Right cardiac atrium (tissue), 5 donors: ENCODE measurements around the gene PICK1. TPM values are rescaled to one million over a fixed set of nuclear protein-coding genes. Genes with fewer than 3 reads are reported as not detected.
A peak's percentile ranks its signal among the peaks of the same experiment; 100 is the strongest.

Experiments
- ATAC-seq, 2 donors: fragments of 200-7000 bp; cut with Tn5 transposase; one replicate each; pipeline versions ENCODE4 v1.8.0 to v1.9.1; 2020; ENCODE audit warnings: moderate library complexity in 2 of 2, mild to moderate bottlenecking in 1 of 2
- DNase-seq, 3 donors: peaks; one replicate each; pipeline ENCODE4 v3.0.0-alpha.2; 2020
- H3K27ac ChIP-seq: one replicate; pipeline ENCODE4 v1.5.1; 2013; ENCODE audit warnings: mild to moderate bottlenecking, low read length, control low read depth, moderate library complexity
- H3K27me3 ChIP-seq: one replicate; pipeline ENCODE4 v1.6.1; 2013; ENCODE audit not compliant: control insufficient read depth, insufficient read depth
- H3K4me1 ChIP-seq: one replicate; pipeline ENCODE4 v1.6.1; 2013; ENCODE audit warnings: low read length; ENCODE audit not compliant: control insufficient read depth, insufficient read depth
- H3K4me3 ChIP-seq: one replicate; pipeline ENCODE4 v1.5.1; 2013; ENCODE audit warnings: low read length, control low read depth
- H3K9me3 ChIP-seq: one replicate; pipeline ENCODE4 v1.6.1; 2013; ENCODE audit warnings: low read length; ENCODE audit not compliant: control insufficient read depth
- WGBS: extraction: QIAGEN DNeasy Blood & Tissue Kit; methylation state at CpG from one replicate; pipeline ENCODE4 v1.1.7; 2013; 5-methylcytosine and 5-hydroxymethylcytosine counted together
- intact Hi-C, 4 donors: fragments of 100-400 bp; cut with DNase I; formaldehyde crosslinking; loops; one replicate each; pipeline versions ENCODE4 v1.11.0 to v1.14.0; 2022 to 2023
- long read RNA-seq, 4 donors: library from polyadenylated mRNA; unstranded; transcript quantifications; one replicate each; pipeline ENCODE4 v2.0.0, GENCODE V29; 2020 to 2021
- polyA plus RNA-seq: library from polyadenylated mRNA; stranded (reverse); fragments of 200-250 nt; gene quantifications from one replicate; pipeline ENCODE4 v1.2.3, GENCODE V29; 2013
- total RNA-seq, 4 donors: library from RNA; stranded (reverse); fragmentation: NEBNext Ultra II Directional; extraction: Animal tissue kit (Norgen Biotek cat#: 25700); gene quantifications; one replicate each; pipeline ENCODE4 v1.2.1, GENCODE V29; 2021
- donor health status: healthy with polysubstance abuse.
- donor health status: DM: no; HTN: yes; CAD: no.
- donor health status: DM: no; HTN: no; CAD: no.
- donor health status: DM: no; HTN: yes; CAD: no; lungs with severe emphysema.
- donor health status: DM: yes; HTN: yes; CAD: no.

The PICK1 gene
- total RNA-seq (10 to 100 TPM; 23.8 to 26.5 (median 25.0) TPM), polyA plus RNA-seq (31.3 TPM)
- long read RNA-seq, donor 1, transcript PICK1-202 (13 exons, 2,164 nt): minor isoform, 11 of 72 reads
- long read RNA-seq, donor 1, transcript PICK1-201 (13 exons, 2,055 nt): major isoform, 22 of 72 reads
- long read RNA-seq, donor 1, partial matches to known transcripts: 10 of 72 reads
- long read RNA-seq, donor 1, other reads (novel, unspliced or antisense): 28 of 72 reads
- long read RNA-seq, donor 2, transcript PICK1-202 (13 exons, 2,164 nt): major isoform, 8 of 44 reads
- long read RNA-seq, donor 2, transcript PICK1-201 (13 exons, 2,055 nt): major isoform, 8 of 44 reads
- long read RNA-seq, donor 2, partial matches to known transcripts: 4 of 44 reads
- long read RNA-seq, donor 2, other reads (novel, unspliced or antisense): 24 of 44 reads
- long read RNA-seq, donor 3, transcript PICK1-201 (13 exons, 2,055 nt): major isoform, 12 of 48 reads
- long read RNA-seq, donor 3, transcript PICK1-202 (13 exons, 2,164 nt): minor isoform, 8 of 48 reads
- long read RNA-seq, donor 3, partial matches to known transcripts: 5 of 48 reads
- long read RNA-seq, donor 3, other reads (novel, unspliced or antisense): 23 of 48 reads
- long read RNA-seq, donor 4, transcript PICK1-201 (13 exons, 2,055 nt): major isoform, 10 of 44 reads
- long read RNA-seq, donor 4, transcript PICK1-202 (13 exons, 2,164 nt): minor isoform, 7 of 44 reads
- long read RNA-seq, donor 4, partial matches to known transcripts: 5 of 44 reads
- long read RNA-seq, donor 4, other reads (novel, unspliced or antisense): 22 of 44 reads

- Histone ChIP-seq H3K27me3 (no peaks in the 10 kb centered on the region), H3K4me1 (peaks cover 7% of the 10 kb centered on the region), H3K27ac (peak within 1 kb of the TSS; percentile 82), H3K9me3 (no peaks in the 10 kb centered on the region), H3K4me3 (peak within 1 kb of the TSS; percentile 72)
- peak; percentile 95 to 96 for ATAC-seq
- peak; percentile 91 to 95 (median 94) for DNase-seq
- 2% methylated on average over 47 of the region's 47 CpGs for WGBS
- intact Hi-C loops: loop anchor here in 2 of 4 donors (10.0 kb wide), 1 partner anchor 298 kb away; no protein-coding TSS in a partner anchor
Observed at GRCh38 chr22:38056969-38057891, at the start of gene PICK1. Gene PICK1 (plus strand): TSS chr22:38057404. CDS start chr22:38057810, 406 bp downstream.

GRCh38 chr22:38009000-38009806, 48.0 kb upstream of the PICK1 start:
- Histone ChIP-seq H3K27ac (no peak overlapping the region), H3K9me3 (no peaks in the 10 kb centered on the region), H3K4me3 (no peak overlapping the region), H3K27me3 (no peaks in the 10 kb centered on the region), H3K4me1 (no peaks in the 10 kb centered on the region)
- DNase-seq (peak in 1 of 3 donors; percentile 7), ATAC-seq (no peak)
- intact Hi-C loops: no loop called here
- WGBS: 75% methylated on average over 14 of the region's 14 CpGs

- no peak overlapping the region for H3K27ac ChIP-seq
- no peak for DNase-seq
- H3K4me1 ChIP-seq: peaks cover 8% of the 10 kb centered on the region
- no peak overlapping the region for H3K4me3 ChIP-seq
- 45% methylated on average over 7 of the region's 7 CpGs for WGBS
- H3K27me3 ChIP-seq: no peaks in the 10 kb centered on the region
- no peaks in the 10 kb centered on the region for H3K9me3 ChIP-seq
- no peak for ATAC-seq
- intact Hi-C loops: no loop called here
Observed at GRCh38 chr22:38012604-38013072, 44.6 kb upstream of the PICK1 start.

- Histone ChIP-seq H3K4me3 (no peak overlapping the region), H3K4me1 (peaks cover 11% of the 10 kb centered on the region), H3K9me3 (no peaks in the 10 kb centered on the region), H3K27ac (no peak overlapping the region), H3K27me3 (no peaks in the 10 kb centered on the region)
- WGBS: 97% methylated on average over 1 of the region's 1 CpG
- intact Hi-C loops: no loop called here
- ATAC-seq (no peak), DNase-seq (no peak)
Observed at GRCh38 chr22:38014083-38014482, 43.1 kb upstream of the PICK1 start.

GRCh38 chr22:38016182-38017151, 40.7 kb upstream of the PICK1 start:
- Histone ChIP-seq H3K9me3 (no peaks in the 10 kb centered on the region), H3K27ac (peak overlapping the region; percentile 37), H3K27me3 (no peaks in the 10 kb centered on the region), H3K4me1 (peaks cover 11% of the 10 kb centered on the region), H3K4me3 (no peak overlapping the region)
- WGBS: 41% methylated on average over 33 of the region's 33 CpGs
- DNase-seq: peak; percentile 73 to 90 (median 88)
- peak; percentile 71 to 72 for ATAC-seq
- intact Hi-C loops: no loop called here

GRCh38 chr22:38017272-38017920, 39.8 kb upstream of the PICK1 start:
- no peak overlapping the region for H3K4me3 ChIP-seq
- 37% methylated on average over 7 of the region's 7 CpGs for WGBS
- intact Hi-C loops: no loop called here
- DNase-seq (peak; percentile 91 to 96 (median 96)), ATAC-seq (peak; percentile 87 to 90)
- H3K27me3 ChIP-seq: no peaks in the 10 kb centered on the region
- H3K9me3 ChIP-seq: no peaks in the 10 kb centered on the region
- H3K27ac ChIP-seq: peak overlapping the region; percentile 37
- peaks cover 11% of the 10 kb centered on the region for H3K4me1 ChIP-seq

- Histone ChIP-seq H3K4me3 (no peak overlapping the region), H3K9me3 (no peaks in the 10 kb centered on the region), H3K4me1 (peaks cover 11% of the 10 kb centered on the region), H3K27me3 (no peaks in the 10 kb centered on the region), H3K27ac (peak overlapping the region; percentile 9)
- DNase-seq (no peak), ATAC-seq (no peak)
- WGBS: 88% methylated on average over 12 of the region's 12 CpGs
- intact Hi-C loops: no loop called here
Observed at GRCh38 chr22:38017939-38018885, 39.0 kb upstream of the PICK1 start.
